ENCODE results near the gene BRIP1. TPM values are rescaled to one million over a fixed set of nuclear protein-coding genes. Genes with fewer than 3 reads are reported as not detected.

Gene BRIP1
- total RNA-seq, 1 experiment from 2014 or later = 20.2 TPM

DNA sequence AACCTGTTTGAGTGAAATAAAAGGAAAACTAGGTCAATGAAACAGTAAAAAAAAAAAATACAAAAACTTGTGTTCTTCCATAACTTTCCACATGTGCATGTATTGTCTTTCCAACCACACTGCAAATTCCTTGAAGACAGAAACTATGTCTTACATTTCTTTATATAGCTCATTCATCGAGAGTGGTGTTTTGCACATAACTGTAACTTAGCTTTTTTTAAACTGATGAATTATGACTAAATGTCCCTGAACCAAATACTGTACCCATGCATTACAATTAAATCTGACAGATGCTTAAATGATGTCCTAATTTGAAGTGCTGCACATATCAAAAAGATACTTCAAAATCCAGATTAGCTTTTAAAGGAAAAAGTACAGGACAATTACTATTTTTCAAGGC, 50.1 kb downstream of the BRIP1 start:
- Histone ChIP-seq H3K23me2 (ENCODE audit: insufficient read length, low read depth, low read length, poor library complexity, severe bottlenecking) (no peaks in the 10 kb centered on the region), H3K18ac (ENCODE audit: insufficient read length, low read depth, low read length) (no peak overlapping the region), H3K23ac (ENCODE audit: insufficient read length, low read depth, low read length) (no peak overlapping the region), H2BK15ac (ENCODE audit: low read depth, low read length) (no peak overlapping the region), H3K9me3 (ENCODE audit: control insufficient read depth, low read depth, low read length) (no peaks in the 10 kb centered on the region), H3K4me2 (ENCODE audit: insufficient read depth, insufficient read length, low read length) (no peak overlapping the region), H3K4me1 (ENCODE audit: insufficient read depth, low read length) (no peaks in the 10 kb centered on the region), H3K9ac (ENCODE audit: extremely low read depth, insufficient read length, low read length) (no peak overlapping the region), H3K79me1 (ENCODE audit: insufficient read depth, low read depth, low read length, poor library complexity, severe bottlenecking) (no peaks in the 10 kb centered on the region), H4K20me1 (ENCODE audit: control insufficient read depth, insufficient read depth, insufficient read length) (no peaks in the 10 kb centered on the region), H2BK12ac (ENCODE audit: insufficient read length, low read depth, low read length) (no peak overlapping the region), H2BK20ac (ENCODE audit: low read depth, low read length, poor library complexity, severe bottlenecking) (no peak overlapping the region), H2BK5ac (ENCODE audit: insufficient read length, low read length) (no peak overlapping the region), H3K14ac (ENCODE audit: insufficient read depth, low read length) (no peak overlapping the region), H2AK5ac (ENCODE audit: insufficient read length, low read length) (no peak overlapping the region), H2AFZ (ENCODE audit: low read length) (no peak overlapping the region), H2BK120ac (ENCODE audit: low read depth, low read length, poor library complexity, severe bottlenecking) (no peak overlapping the region), H4K91ac (ENCODE audit: insufficient read length, low read depth, low read length) (no peak overlapping the region), H4K8ac (replicated peaks; ENCODE audit: insufficient read length, low read depth, low read length) (no peak overlapping the region), H3K27me3 (ENCODE audit: insufficient read depth, low read length) (no peaks in the 10 kb centered on the region), H3K27ac (ENCODE audit: insufficient read length, low read depth, low read length) (no peak overlapping the region), H3K4ac (ENCODE audit: low read depth, low read length) (no peak overlapping the region), H3K56ac (ENCODE audit: insufficient read length, low read depth, low read length) (no peak overlapping the region), H3T11ph (ENCODE audit: low read length) (no peak overlapping the region), H4K5ac (ENCODE audit: insufficient read length, low read depth, low read length) (no peak overlapping the region), H3K79me2 (ENCODE audit: insufficient read depth, low read length) (no peaks in the 10 kb centered on the region)
- no peaks in the 10 kb centered on the region for H3K4me1 Mint-ChIP-seq
- H3K27me3 Mint-ChIP-seq (ENCODE audit: low read depth) = no peaks in the 10 kb centered on the region
- no peak for DNase-seq
- H3K27ac Mint-ChIP-seq = no peak overlapping the region
- H3K36me3 Mint-ChIP-seq (ENCODE audit: insufficient read depth in 1 of 3, low read depth in 3 of 3) = peaks cover 0 to 6% (median 4%) of the 10 kb centered on the region in 3 experiments; a peak in 4 of 7 replicates
- no CpG with 5 or more reads among the region's 1 CpG for WGBS (ENCODE audit: extremely low coverage, insufficient read length, low lambda C conversion rate)
- no peak overlapping the region for H3K4me3 Mint-ChIP-seq
- TF ChIP-seq, protein P1, sequence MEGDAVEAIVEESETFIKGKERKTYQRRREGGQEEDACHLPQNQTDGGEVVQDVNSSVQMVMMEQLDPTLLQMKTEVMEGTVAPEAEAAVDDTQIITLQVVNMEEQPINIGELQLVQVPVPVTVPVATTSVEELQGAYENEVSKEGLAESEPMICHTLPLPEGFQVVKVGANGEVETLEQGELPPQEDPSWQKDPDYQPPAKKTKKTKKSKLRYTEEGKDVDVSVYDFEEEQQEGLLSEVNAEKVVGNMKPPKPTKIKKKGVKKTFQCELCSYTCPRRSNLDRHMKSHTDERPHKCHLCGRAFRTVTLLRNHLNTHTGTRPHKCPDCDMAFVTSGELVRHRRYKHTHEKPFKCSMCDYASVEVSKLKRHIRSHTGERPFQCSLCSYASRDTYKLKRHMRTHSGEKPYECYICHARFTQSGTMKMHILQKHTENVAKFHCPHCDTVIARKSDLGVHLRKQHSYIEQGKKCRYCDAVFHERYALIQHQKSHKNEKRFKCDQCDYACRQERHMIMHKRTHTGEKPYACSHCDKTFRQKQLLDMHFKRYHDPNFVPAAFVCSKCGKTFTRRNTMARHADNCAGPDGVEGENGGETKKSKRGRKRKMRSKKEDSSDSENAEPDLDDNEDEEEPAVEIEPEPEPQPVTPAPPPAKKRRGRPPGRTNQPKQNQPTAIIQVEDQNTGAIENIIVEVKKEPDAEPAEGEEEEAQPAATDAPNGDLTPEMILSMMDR (conservative IDR thresholded peaks at IDR 0.05) = no peak
- no peaks in the 10 kb centered on the region for H3K9me3 Mint-ChIP-seq
